ENCODE data around the gene VDR.

The VDR gene

DNA sequence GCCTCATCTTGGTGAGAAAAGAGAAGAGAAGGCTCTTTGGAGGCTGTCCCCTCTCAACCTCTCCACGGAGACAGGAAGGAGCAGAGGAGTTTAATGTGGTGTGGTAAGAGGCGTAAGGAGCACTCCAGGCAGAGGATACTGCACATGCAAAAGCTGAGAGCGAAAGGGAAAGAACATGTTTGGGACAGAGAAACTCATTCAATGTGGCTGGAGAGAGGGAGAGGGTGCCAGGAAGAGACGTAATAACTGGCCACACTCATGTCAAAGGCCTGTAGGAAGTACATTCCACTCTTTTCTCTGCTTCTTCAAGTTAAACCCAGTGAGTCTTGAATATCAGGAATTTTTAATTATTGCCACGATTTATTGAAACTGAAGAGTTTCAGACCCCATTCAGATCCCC is 12.0 kb downstream of the VDR start:
- no peak for DNase-seq

DNA sequence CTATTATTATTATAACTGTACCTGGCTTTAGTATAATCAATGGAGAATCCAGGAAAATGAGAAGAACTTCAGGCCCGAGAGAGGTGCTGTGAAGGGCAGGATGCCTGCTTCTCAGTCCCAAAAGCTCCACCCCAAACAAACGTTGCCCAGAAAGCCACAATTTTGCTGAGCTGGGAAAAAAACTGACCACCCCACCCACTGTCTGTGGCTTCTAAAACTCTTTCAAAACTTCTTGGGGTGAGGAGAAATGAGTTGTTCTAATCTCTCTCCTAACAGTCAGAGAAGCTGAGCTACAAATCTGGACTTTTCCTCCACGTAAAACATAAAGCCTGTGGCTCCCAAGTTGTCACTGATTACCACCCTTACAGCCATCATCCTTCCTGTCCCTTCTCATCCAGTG is 13.4 kb downstream of the VDR start:
- no peak for DNase-seq

DNA sequence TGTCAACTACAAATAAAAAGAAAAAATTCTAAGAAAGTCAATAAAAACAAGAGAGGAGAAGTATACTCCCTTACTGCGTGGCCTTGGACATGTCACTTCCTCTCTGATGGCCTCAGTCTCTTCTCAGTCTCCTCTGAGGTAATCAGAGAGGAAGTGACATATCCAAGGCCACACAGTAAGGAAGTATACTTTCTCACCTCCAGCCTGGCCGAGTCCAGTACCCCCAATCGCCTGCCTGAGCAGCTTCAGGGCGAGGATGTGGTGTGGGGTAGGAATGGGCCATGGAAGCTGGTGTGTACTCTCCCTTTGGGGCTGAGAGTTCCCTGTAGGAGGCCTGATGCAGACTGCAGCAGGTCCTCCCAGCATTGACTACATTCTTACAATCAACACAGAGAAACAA is 15.8 kb downstream of the VDR start:
- no peak for DNase-seq

DNA sequence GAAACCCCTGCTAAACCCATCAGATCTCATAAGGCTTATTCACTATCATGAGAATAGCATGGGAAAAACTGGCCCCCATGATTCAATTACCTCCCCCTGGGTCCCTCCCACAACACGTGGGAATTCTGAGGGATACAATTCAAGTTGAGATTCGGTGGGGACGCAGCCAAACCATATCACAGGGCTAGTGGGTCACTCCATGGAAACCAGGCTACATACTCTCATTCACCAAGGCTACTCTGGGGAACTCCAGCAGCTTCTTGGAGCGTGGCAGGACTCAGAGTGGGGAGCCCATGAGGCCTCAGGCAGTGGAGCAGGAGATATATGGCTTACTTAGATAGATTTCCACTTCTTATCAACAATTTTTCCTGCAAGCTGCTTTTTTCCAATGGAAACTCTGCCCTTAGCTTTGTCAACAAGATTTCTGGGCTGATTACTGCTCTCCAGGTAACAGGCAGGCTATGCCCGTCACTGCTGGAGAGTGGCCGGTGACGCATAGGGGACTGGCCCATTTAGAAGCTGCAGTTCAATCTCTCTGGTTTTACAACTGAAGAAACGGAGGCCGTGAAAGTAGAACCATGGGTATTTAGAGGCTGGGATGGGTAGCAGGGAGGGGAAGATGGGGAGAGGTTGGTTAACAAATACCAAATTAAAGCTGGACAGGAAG is 16.5 kb downstream of the VDR start:
- no peak for DNase-seq

DNA sequence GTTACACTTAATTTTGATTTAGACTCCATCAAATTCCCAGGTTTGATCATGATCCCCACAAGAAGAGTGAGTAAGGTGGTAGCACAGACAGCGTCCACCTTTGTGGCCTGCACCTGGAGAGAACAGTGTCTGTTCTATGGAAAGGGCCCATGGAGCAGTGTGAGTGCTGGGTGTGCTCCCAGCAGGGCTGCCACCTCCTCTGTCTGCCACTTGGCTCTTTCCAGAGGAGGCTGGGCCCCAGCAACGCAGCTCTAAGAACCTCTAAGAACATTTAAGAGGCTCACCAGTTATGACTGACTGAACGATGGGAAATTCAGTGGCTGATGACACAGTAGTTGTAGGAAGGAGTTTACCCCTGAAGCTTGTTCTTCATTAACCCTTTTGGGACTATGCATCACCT is 17.3 kb downstream of the VDR start:
- DNase-seq = no peak

DNA sequence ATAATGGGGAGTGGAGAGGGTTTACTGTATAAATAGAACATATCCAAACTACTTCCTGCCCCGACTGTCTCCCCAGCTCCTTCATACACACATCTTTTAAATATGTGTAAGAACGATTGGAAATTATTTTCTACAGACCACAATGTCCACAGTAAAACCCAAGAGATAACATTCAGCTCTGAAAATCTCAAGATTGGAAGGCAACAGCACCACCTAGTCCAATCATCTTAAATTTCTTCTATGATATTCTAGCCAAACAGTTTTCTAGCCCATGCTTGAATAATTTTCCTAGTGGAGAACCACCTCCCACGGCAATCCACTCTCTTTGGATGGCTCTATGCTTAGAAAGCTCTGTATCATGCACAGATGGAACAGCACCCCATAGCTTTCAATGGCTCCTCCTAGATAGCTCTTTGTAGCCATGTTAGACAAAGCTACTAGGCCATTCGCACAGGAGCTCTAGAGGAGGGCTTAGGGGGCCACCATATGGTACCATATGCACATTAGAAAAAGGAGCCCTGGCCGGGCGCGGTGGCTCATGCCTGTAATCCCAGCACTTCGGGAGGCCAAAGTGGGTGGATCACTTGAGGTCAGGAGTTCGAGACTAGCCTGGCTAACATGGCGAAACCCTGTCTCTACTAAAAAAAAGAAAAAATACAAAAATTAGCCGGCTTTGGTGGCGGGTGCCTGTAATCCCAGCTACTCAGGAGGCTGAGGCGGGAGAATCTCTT is 18.1 kb downstream of the VDR start:
- DNase-seq = no peak

DNA sequence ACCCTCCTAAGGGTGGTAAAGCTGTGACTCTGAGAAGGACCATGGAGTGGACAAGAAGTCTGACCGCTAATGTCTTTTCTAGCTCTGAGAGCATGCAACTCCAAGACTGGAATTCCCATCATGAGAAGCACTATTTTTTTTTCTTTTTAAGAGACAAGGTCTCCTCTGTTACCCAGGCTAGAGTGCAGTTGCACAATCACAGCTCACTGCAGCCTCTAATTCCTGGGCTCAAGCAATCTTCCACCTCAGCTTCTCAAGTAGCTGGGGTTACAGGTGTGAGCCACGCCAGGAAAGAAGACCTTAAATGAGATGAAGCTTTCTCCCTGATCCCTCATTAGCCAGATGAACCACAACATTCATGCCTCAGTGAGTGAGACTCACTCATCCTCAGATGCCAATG is 19.2 kb downstream of the VDR start:
- no peak for DNase-seq

DNA sequence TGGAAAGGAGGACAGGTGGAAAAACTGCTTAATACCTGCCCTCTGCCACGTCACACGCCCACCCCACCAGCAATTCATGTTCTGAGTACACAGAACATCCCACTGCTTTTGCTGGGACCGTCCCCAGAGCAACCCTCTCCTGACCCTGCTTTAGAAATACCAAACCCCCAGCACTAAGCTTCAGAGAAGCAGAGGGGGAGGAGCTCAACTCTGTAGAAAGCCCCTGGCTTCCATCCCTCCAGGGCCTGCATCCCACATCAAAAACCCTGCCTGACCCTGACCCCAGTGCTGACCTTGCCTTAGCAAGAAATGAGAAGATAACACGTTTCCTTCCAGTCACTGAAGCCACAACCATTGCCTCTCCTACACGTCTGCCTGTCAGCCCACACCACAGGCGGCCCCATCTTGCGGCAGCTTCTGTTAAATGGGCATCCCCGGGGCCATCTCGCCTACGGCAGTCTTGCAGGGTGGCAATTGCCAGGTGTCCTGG is 19.7 kb downstream of the VDR start:
- DNase-seq = no peak

DNA sequence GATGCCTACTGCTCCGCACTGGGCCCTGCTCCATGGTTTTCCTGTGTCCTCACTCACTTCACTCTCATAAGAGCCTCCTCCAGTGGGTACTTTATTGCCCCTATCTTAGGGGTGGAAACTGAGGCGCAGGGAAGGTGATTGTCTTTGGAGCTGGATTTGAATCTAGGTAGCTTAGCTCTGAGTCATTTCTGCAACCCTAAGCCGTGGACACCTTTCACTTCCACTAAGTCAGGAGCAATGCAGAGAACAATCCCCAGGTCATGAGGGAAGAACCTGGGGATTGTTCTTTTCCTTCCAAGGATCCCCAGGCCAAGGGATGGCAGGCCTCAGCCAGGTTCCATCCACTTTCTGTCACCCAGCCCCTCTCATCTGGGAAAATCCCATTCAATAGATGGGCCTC is 20.3 kb downstream of the VDR start:
- DNase-seq = no peak

DNA sequence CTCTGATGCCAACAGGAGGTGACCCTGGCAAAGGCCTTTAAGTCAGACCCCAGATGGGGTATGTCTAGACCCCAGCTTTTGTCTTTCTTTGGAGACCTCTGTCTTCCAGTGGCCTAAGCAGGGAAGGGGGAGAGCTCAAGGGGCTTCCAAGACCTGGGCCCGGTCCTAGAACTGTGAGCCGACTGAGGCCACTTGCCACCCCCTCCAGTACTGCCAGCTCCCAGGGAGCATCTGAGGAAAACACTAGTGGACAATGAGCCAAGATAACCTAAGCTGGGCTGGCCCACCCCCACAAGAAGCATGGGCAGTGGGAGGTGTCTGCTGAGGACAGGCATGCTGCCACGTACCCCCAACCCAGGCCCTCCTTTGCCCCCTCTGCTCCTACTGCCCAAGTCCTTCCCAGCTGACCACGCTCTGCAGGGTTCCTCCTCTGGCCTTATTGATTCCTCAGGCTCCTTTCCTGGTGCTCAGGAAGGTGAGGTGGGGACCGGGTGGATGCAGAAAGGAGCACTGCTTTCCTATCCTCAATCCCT is 21.1 kb downstream of the VDR start:
- DNase-seq = no peak

DNA sequence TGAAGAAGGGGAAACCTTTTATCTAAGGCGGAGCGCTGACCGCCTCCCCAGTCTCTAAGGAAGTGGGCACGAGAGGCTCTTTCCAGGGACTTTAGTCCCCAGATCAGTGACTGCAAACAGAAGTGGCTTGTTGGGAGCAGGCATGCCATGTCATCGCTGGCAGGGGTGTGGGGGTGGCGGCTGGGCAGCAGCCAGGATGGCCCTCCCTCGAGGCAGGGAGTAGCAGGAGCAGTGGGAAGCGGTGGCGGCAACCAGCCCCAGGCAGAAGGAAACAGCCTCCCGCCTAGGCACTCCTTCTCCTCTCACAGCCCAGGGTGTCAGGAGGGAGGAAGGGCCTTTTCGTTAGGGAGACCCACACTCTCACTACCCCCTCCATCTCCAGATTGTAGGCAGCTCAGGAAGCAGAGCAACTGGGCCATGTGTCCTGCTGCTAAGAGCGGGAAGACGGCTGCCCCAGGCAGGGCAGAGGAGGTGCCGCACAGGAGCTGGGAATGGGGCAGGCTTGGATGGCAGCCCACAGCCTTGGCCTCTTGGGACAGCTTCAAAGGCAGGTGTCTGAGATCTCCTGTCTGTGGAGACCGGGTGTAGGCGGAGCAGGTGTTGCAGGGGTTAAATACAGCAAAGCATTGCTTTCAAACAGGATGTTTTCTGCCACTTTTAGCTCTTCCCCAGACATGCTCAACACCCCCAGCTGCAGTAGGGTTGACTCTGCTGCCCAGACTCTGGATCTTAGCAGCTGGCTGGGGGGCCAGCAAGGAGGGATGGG is 21.8 kb downstream of the VDR start:
- no peak for DNase-seq

DNA sequence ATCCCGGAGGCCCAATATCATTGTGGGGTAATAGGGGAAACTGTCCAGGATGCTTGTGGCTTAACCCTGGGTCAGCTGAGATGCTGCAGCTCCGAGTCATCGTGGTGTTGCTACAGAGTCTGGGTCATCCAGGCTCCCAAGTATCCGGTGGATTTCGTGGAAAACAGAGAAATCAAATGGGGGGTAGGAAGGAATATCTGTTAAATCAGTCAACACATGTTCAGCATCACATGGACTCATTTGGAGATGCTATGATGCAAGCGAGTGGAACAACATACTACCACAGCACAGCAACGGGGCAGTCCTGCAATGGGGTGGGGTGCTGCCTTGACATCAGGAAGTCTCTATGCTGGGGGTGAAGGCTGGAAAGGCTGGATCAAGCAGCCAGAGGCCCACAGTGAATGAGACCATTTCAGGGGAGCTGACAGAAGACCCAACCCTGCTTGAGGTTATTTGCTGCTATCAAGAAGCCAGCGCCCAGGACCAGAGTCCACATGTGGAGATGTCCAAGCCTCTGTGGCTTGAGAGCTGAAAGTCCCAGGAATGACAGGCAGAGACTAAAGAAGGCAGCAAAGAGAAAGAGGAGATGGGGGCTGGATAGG is 22.9 kb downstream of the VDR start:
- DNase-seq = no peak

DNA sequence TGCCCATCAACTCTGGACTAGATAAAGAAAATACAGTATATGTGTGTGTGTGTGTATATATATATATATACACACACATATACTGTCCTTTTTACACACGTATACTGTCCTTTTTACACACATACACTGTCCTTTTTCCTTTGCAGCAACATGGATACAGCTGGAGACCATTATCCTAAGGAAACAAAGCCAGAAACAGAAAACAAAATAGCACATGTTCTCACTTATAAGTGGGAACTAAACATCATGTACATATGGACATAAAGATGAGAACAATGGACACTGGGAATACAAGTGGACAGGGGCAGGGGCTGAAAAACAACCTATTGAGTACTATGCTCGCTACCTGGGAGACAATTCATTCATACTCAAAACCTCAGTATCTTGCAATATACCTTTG is 23.7 kb downstream of the VDR start:
- no peak for DNase-seq

DNA sequence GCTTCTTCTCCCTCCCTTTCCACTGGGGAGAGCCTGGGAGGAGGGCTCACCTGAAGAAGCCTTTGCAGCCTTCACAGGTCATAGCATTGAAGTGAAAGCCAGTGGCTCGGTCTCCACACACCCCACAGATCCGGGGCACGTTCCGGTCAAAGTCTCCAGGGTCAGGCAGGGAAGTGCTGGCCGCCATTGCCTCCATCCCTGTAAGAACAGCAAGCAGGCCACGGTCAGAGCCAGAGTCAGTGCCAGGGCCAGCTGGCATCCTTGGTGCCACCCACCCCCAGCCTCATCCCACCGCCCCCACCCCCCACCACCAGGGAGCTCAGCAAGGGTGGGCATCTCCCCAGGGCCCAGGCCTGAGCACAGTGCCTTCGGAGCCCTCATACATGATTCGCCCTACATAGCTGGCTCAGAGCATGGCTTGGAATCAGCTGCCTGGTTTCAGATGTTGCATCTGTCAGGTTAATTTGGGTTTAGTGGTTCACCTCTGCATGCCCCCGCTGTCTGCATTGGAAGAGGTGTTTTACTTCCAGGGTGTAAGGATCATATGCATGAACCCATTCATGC is 25.8 kb downstream of the VDR start:
- DNase-seq = no peak

DNA sequence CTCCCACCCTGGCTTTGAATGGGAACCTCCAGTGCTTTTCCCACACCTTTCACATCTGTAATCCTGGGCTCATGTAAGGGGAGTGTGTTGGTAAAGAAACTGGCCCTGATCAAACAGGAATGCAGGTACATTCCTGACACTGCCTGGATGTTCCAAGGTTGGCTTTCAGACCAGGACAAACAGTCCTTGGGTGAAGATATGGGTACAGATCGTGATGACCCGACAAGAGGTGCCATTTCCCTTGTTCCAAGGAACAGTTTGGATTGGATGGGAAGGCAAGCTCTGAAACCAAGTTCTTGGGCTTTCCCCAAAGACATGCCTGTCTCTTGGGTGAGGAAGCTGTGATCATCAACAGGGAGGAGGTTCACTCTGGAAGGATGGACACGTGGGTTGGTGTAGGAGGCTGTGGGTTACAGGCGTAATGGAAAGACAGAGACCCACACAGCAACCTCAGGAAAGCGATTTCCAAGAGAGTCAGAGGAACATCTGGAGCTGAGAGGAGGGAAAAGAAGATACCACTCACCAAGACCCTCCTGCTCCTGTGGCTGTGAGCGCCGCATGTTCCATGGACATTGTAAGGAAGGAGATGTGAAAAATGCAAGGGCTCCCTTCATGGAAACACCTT is 26.4 kb downstream of the VDR start:
- no peak for DNase-seq

DNA sequence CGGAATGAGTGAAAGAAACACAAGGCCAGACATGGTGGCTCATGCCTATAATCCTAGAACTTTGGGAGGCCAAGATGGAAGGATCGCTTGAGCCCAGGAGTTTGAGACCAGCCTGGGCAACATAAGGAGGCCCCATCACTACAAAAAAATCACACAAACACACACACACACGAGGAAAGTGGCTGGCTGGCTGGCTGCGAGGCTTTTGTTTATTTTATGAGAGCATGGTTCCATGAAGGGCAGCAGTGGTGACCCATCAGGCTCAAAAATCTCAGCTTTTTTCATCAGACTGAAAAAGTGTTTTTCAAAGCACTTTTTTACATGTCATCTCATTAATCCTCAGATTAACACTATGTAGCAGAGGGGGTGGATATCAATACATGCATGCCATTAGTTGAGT is 27.7 kb downstream of the VDR start:
- DNase-seq = no peak

DNA sequence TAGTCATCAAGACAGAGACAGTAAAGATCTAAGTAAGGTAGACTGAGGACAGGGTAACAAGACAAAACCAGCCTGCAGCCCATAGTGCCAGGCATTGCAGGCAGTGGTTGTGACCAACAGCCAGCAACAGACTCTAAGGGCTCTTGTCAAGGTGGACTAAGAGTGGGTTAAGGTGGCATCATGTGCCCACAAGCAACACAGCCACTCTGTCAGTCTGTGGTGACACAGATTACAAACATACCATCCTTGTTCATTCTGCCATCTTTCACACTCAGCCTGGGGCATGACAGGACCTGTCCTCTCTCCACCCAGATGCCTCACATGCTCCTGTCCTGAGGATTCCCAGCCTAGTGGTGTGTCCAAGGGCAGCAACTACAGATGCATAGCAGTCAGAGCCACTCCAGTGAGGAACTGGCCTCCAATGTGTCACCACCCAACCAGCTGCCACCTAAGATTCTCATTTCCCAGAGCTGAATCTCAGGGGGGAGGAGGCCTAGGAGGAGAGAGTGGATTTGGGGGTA is 28.3 kb downstream of the VDR start:
- no peak for DNase-seq

DNA sequence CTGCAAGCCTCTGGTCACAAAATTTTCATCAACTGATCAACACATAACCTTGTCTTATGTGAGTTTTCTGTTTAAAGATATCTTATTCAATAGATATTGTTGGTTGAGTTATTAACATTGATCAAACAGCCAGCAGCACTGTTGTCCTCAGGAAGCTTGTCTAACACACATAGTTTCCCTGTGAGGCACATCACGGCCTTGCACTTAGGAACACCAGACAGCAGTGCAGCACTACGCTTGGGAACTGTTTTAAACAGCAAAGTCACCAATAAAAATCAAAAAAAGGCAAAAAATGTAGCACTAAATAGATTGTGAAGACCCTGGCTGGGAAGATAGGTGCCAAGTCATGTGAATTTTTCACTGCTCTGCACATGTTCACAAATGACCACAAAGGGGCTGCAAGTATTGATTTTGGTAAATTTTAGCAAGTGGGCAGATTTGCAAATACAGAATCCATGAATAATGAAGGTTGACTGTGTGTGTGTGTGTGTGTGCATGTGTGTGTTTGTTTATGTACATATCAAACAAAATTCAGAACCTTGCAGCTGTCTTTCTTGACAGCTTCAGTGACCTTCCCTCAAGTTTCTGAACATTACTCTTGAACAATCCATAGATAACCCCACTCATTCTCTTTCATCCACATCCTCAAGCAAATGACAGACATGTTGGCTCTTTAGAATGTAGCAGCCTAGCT is 28.9 kb downstream of the VDR start:
- DNase-seq = no peak

DNA sequence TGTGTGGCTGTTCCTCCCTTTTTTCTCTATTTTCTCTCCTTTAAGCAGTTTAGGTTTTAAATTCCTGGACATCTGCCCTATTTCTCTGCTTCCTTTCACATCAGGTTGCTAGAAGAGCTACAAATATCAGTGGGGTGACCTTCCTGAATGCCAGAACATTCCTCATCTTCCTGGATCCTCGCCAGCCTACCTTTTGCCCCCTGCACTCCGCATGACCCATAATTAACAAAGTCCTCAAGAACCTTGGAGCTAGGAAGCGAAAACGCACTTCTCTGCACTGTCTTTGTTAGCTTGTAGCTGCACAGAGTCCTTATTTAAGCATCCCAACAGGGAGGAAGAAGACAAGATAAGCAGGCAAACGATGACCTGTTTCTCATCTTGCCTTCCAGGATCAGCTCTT is 30.5 kb downstream of the VDR start:
- DNase-seq = no peak

DNA sequence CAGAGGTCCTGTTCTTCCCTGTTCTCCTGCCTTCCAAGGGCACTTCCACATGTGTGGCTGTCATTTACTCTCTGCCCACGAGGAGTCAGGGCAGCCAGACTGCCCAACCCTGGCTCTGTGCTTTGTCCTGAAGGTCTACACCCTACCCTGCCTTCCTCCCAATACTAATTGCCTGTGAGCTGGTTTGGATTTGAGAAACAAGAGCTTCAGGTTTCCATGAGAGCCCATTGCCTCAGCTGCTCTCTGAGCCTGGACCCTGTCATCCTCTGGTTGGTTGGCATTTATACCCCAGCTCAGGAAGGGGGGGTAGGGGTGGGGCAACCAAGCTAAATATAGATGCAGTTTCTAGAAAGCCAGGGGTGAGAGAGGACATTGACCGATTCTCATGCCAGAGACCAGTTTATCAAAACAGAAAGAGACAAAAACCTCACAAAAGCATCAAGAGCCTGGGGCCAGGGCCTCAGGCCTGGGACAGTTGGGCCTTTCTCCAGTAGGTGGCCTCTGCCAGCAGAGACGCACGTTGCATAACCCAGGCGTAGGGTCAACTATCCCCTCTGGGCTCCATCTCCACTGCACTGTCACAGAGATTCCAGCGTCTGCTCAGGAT is 34.5 kb downstream of the VDR start:
- no peak for DNase-seq

DNA sequence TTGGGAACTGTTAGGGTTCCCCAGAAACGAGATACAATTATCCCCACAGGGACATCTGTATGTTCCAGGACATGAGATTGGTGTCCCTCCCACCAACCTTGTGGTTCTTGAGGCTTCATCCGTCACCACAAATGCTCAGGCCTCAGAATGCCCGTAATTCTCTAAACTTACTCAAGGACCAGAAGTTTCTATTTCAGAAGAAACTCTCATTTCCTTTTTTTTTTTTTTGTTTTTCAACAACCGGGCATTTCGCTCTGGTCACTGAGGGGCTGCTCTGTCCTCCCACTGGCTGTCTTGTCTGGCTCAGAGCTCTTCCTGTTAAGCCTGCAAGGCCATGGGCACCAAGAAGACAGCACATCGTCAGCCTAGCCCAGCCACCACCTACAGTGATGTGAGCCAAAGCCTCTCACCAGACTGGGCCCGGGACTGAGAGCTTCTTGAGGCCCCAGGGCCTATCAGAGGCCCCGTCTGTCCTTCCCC is 36.2 kb downstream of the VDR start:
- DNase-seq = no peak

Data from activated gamma-delta T cell (primary cell).